ENCODE measurements around the gene NOVA1.

The NOVA1 gene

GRCh38 chr14:26593357-26593756 lies 4.5 kb downstream of the NOVA1 start:
- no peak overlapping the region for H3K4me3 ChIP-seq (ENCODE audit: low read depth, low read length)
- TF ChIP-seq CTCF (IDR thresholded peaks at IDR 0.05; ENCODE audit: low read depth, low read length), result no peak

GRCh38 chr14:26589925-26590324 lies 7.9 kb downstream of the NOVA1 start:
- no peak overlapping the region for H3K4me3 ChIP-seq (ENCODE audit: low read depth, low read length)
- TF ChIP-seq CTCF (IDR thresholded peaks at IDR 0.05; ENCODE audit: low read depth, low read length), result no peak

- H3K4me3 ChIP-seq (ENCODE audit: low read depth, low read length), result no peak overlapping the region
- no peak for TF ChIP-seq CTCF (IDR thresholded peaks at IDR 0.05; ENCODE audit: low read depth, low read length)
Observed at GRCh38 chr14:26577711-26578110, 20.1 kb downstream of the NOVA1 start.

GRCh38 chr14:26554069-26554772 lies 43.6 kb downstream of the NOVA1 start:
- no peak overlapping the region for H3K4me3 ChIP-seq (ENCODE audit: low read depth, low read length)
- no peak for TF ChIP-seq CTCF (IDR thresholded peaks at IDR 0.05; ENCODE audit: low read depth, low read length)

- H3K4me3 ChIP-seq (ENCODE audit: low read depth, low read length), result no peak overlapping the region
- no peak for TF ChIP-seq CTCF (IDR thresholded peaks at IDR 0.05; ENCODE audit: low read depth, low read length)
Observed at GRCh38 chr14:26549571-26549970, 48.3 kb downstream of the NOVA1 start.

GRCh38 chr14:26548406-26548805 lies 49.4 kb downstream of the NOVA1 start:
- no peak overlapping the region for H3K4me3 ChIP-seq (ENCODE audit: low read depth, low read length)
- TF ChIP-seq CTCF (IDR thresholded peaks at IDR 0.05; ENCODE audit: low read depth, low read length), result no peak

GRCh38 chr14:26538176-26538575 lies 59.7 kb downstream of the NOVA1 start:
- no peak overlapping the region for H3K4me3 ChIP-seq (ENCODE audit: low read depth, low read length)
- TF ChIP-seq CTCF (IDR thresholded peaks at IDR 0.05; ENCODE audit: low read depth, low read length), result no peak

Measured in WI38 (cell line).